Neuron (in vitro differentiated cells): ENCODE measurements around the gene TPPP.
"Not testable (repeated sequence)": the region's sequence is repeated elsewhere in the genome, so short reads cannot be mapped to it uniquely, and the experiment has no call there.

Experiments
- H2AFZ ChIP-seq: one replicate; pipeline ENCODE4 v1.6.1; 2013; ENCODE audit warnings: low read depth, mild to moderate bottlenecking, inconsistent platforms, low read length, moderate library complexity
- H3K27me3 ChIP-seq: one replicate; pipeline ENCODE4 v1.6.1; 2013; ENCODE audit warnings: low read length; ENCODE audit not compliant: insufficient read depth
- H3K36me3 ChIP-seq: one replicate; pipeline ENCODE4 v1.6.1; 2013; ENCODE audit warnings: low read length; ENCODE audit not compliant: insufficient read depth
- H3K4me1 ChIP-seq: one replicate; pipeline ENCODE4 v1.6.1; 2013; ENCODE audit warnings: low read length; ENCODE audit not compliant: insufficient read depth
- H3K4me3 ChIP-seq: 2 replicates; pipeline ENCODE4 v1.5.1; 2013; ENCODE audit warnings: mild to moderate bottlenecking, low read length, moderate library complexity
- H3K9me3 ChIP-seq: one replicate; pipeline ENCODE4 v1.6.1; 2013; ENCODE audit warnings: low read length

Gene TPPP

DNA sequence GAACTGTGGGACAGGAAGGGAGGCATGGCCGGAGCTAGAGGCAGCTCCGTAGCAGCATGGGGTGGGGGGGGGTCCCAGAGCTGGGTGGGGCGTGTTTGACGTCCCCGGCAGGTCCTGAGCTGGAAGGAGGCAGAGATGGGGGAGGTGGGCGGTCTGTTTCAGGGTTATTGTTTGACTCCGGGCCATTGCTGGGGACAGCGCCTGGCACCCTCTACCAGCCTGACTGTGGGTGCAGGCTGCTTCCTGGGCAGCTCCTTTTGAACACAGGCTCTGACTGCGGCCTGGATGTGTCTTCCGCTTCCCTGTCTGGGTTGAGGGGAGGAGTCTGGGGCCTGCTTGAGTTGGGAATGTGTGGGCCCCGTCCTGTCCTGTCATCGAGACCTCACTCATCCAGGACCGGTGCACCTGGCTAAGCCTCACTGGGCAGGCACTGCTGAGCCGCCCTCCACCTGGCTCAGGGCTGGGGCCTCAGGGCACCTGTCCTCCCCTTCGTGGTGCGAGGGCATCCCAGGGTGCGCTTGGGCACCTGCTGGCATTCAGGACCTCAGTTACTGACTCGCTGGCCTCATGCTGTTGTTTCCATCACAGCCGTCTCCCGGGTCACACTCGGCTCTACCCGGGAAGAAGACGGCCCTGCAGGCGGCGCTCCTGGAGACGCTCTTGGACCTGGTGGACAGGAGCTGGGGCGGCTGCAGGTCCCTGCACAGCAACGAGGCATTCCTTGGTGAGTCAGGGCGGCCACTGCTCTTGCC is 54.5 kb downstream of the TPPP start:
- H3K4me1 ChIP-seq = no peaks in the 10 kb centered on the region
- no peak overlapping the region for H2AFZ ChIP-seq
- peaks cover 82% of the 10 kb centered on the region for H3K36me3 ChIP-seq
- peaks cover 2% of the 10 kb centered on the region for H3K9me3 ChIP-seq
- H3K4me3 ChIP-seq = no peak overlapping the region
- H3K27me3 ChIP-seq = no peaks in the 10 kb centered on the region

DNA sequence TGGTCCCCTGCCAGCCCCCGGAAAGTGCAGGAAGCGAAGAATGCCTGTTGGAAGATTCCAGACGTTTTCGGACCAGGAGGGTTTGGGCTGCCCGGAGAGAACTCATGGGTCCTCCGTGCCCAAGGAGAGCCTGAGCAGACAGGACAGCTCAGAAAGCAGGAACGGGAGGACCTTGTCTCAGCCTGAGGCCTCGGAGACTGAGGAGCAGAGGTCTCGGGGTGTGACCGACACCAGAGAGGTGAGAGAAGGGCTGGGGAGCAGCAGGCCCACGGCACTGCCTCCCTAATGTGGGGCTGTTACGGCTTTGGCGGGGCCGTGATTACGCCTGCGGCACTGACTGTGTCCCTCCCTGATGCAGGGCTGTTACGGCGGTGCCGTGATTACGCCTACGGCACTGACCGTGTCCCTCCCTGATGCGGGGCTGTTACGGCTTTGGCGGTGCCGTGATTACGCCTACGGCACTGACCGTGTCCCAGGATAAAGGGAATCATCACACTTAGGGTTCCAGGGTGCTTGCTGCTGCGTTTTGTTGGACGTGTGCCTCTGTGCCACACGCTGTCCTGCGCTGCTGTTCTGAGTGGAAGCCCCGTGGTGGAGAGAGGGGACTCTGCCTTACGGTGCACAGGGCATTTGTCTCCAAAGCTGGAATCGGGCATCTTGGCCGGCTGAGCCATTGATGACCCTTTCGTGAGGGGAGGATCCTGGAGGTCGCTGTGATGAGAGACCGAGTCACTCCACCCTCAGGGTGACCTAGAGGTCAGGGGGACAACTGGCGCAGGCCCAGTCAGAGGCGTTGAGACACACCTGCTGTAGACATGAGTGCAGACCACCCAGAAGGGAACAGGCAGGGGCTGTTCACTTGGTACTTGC is 55.3 kb downstream of the TPPP start:
- Histone ChIP-seq H3K4me3 (no peak overlapping the region), H3K36me3 (peaks cover 74% of the 10 kb centered on the region), H3K4me1 (no peaks in the 10 kb centered on the region), H2AFZ (no peak overlapping the region), H3K9me3 (peaks cover 2% of the 10 kb centered on the region), H3K27me3 (no peaks in the 10 kb centered on the region)

DNA sequence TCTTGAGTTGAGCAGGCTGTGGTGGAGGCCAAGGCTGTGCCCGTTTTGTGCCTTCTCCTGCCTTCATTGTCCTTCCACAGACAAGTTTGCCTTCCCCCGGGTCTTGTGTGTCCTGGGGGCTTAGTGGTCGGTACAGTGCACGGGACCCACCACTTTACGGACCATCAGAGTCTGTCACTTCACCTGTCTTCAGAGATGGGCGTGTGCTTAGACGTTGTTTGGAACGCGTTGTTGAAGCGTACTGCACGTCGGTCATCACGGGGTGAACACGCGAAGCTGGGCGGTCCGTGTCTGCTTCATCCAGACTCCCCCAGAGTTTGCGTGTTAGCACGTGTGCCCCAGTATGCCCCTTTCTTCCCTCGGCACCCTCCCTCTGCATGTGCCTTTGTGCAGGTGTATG is 56.2 kb downstream of the TPPP start:
- Histone ChIP-seq H3K4me1 (no peaks in the 10 kb centered on the region), H3K9me3 (peaks cover 2% of the 10 kb centered on the region), H2AFZ (no peak overlapping the region), H3K36me3 (peaks cover 68% of the 10 kb centered on the region), H3K4me3 (no peak overlapping the region), H3K27me3 (no peaks in the 10 kb centered on the region)

DNA sequence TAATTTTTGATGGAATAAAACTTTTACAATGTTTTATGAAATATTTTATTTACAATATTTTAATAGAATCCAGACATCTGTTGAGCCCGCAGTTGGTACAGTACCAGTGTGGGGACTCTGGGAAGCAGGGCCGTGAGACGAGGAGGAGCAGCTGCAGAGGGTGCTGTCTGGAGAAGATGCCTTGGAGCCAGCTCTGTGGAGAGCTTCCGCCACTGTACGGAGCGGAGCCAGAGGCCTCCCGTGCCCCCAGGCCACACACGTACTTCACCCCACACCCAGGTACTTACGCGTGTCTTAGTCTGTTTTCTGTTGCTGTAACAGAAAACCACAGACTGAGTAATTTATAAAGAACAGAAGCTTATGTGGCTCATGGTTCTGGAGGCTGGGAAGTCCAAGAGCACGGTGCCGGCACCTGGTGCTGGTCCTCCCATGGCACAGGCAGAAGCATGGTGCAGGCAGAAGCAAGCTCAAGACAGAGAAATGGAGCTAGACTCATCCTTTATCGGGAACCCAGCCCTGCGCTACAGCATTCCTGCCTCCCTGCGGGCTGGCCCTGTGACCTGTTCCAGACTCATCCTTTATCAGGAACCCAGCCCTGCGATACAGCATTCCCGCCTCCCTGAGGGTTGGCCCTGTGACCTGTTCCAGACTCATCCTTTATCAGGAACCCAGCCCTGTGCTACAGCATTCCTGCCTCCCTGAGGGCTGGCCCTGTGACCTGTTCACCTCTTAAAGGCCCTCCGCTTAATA is 57.7 kb downstream of the TPPP start:
- Histone ChIP-seq H3K9me3 (peaks cover 2% of the 10 kb centered on the region), H3K27me3 (no peaks in the 10 kb centered on the region), H3K4me1 (no peaks in the 10 kb centered on the region), H3K4me3 (no peak overlapping the region), H3K36me3 (peaks cover 57% of the 10 kb centered on the region), H2AFZ (no peak overlapping the region)

DNA sequence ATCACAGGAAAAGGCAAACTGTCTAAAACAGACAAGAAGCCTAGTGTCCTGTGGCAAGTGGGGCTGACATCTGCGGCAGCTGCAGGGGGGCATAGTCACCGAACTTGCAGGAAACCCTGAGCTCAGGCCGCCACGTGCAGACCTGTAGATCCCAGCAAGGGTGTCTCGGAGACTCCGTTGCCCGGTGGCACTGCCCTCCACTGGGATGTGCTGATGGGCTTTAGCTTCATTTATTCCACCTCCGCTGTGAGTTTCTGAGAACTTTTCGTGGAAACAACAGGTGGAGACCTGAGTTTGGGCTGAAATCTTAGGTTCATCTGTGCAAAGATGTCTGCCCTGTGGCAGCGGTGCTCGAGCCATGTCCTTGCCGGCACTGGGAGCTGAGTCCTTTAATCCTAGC is 59.0 kb downstream of the TPPP start:
- Histone ChIP-seq H3K27me3 (no peaks in the 10 kb centered on the region), H3K9me3 (peaks cover 2% of the 10 kb centered on the region), H3K4me1 (no peaks in the 10 kb centered on the region), H2AFZ (no peak overlapping the region), H3K36me3 (peaks cover 45% of the 10 kb centered on the region), H3K4me3 (no peak overlapping the region)

DNA sequence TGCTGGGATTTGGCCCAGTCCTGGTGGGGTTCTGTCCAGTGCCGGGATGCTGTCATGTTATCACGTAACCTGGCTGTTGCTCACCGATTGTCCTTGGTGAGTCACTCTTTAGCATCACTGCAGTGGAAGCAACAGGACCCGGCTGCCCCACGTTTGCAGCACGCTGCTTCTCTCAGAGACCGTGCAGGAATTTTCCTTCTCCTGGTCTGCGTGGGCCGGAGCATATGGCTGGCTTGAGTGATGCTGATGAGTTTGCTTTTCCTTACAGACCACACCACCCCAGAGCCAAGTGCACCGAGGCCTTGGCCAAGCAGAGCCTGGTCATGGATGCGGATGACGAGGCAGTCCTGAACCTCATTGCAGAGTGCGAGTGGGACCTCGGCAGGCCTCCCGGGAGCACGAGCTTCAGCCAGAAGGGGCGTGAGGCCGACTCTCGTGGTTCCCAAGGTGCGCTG is 59.6 kb downstream of the TPPP start:
- Histone ChIP-seq H3K9me3 (peaks cover 2% of the 10 kb centered on the region), H3K4me3 (no peak overlapping the region), H3K36me3 (peaks cover 42% of the 10 kb centered on the region), H2AFZ (no peak overlapping the region), H3K4me1 (no peaks in the 10 kb centered on the region), H3K27me3 (no peaks in the 10 kb centered on the region)

DNA sequence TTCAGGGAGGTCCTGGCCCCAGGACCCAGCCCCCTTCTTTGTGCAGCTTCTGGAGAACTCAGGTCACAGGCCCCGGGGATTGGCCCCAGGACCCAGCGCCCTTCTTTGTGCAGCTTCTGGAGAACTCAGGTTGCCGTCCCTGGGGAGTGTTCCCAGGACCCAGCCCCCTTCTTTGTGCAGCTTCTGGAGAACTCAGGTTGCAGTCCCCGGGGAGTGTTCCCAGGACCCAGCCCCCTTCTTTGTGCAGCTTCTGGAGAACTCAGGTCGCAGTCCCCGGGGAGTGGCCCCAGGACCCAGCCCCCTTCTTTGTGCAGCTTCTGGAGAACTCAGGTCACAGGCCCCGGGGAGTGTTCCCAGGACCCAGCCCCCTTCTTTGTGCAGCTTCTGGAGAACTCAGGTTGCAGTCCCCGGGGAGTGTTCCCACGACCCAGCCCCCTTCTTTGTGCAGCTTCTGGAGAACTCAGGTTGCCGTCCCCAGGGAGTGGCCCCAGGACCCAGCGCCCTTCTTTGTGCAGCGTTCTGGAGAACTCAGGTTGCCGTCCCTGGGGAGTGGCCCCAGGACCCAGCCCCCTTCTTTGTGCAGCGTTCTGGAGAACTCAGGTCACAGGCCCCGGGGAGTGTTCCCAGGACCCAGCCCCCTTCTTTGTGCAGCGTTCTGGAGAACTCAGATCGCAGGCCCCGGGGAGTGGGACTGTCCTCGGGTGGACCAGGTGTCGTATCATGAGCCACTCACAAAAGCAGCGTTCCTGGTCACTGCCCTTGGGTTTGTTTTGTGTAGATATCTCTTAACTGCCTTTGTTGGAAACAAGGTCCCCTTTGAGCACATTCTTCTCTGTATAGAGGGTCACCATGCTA is 64.6 kb downstream of the TPPP start:
- not testable (repeated sequence) for H3K9me3 ChIP-seq, H3K27me3 ChIP-seq, H3K4me3 ChIP-seq, H2AFZ ChIP-seq, H3K4me1 ChIP-seq
- peaks cover 46% of the 10 kb centered on the region for H3K36me3 ChIP-seq

DNA sequence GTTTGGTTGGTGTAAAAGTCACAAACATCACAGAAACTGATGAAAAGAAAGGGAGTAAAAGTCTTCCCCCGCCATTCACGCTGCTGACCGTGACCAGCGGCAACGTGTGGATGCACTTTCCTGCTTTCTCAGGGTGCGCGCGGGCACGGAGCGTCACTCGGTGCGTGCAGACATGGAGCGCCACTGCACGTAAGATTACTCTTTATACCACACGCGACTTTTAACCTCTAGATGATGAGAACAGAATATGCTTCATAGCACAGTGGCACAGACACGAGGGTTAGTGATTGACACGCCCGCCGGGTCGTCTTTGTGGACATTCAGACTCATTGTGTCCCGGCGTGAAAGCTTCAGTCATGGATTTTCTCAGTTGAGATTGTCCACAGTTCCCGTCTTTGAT is 65.3 kb downstream of the TPPP start:
- Histone ChIP-seq H3K36me3 (peaks cover 51% of the 10 kb centered on the region), H2AFZ (no peak overlapping the region), H3K27me3 (no peaks in the 10 kb centered on the region), H3K9me3 (no peaks in the 10 kb centered on the region), H3K4me1 (no peaks in the 10 kb centered on the region), H3K4me3 (no peak overlapping the region)

DNA sequence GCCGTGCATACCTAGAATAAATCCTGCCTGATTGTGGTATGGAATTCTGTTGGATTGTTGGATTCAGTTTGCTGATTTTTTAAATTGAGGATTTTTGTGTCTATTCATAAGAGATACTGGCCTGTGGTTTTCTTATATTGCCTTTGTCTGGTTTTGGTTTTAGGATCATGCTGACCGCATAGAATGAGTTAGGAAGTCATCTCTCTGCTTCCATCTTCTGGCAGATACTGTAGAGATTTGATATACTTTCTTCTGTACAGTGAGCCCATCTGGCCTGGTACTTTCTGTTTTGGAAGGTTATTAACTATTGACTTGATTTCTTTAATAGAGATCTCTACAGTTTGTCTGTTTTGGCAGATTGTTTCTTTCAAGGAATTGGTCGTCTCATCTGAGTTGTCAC is 66.3 kb downstream of the TPPP start:
- Histone ChIP-seq H2AFZ (no peak overlapping the region), H3K4me3 (no peak overlapping the region), H3K9me3 (no peaks in the 10 kb centered on the region), H3K27me3 (no peaks in the 10 kb centered on the region), H3K4me1 (no peaks in the 10 kb centered on the region), H3K36me3 (peaks cover 60% of the 10 kb centered on the region)

DNA sequence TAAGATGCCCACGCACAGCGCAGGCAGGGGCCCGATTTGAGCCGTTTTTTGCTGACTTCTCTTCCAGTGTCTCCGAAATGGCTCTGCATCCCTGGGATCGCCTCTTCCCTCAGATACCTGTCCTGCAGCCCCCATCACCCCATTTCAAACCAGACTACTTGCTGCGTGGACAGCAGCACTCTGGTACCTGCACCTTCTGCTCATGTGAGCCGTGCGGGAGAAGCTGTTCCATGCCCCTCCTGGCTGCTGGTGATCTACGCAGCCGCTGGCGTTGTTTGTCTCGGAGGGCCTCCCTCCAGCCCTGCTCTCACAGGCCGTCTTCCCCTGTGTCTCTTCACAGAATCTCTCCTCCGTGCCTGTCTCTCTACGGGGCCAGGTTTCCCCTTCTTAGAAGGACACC is 67.6 kb downstream of the TPPP start:
- Histone ChIP-seq H3K9me3 (no peaks in the 10 kb centered on the region), H3K27me3 (no peaks in the 10 kb centered on the region)

DNA sequence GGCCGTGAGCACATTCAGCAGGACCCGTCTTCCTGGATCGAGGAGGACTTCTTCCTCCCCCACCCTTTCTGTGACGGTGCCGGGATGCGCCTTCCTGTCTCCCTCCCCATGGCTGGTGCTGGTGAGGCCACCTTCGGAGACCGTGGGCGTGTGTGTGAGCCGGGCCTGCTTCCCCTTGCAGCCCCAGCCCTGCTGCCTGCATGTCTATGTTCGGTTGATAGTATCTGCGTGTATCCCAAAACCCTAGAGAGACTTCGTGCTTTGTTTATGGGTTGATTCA is 68.3 kb downstream of the TPPP start:
- H3K4me3 ChIP-seq = no peak overlapping the region
- H3K36me3 ChIP-seq = peaks cover 78% of the 10 kb centered on the region
- no peaks in the 10 kb centered on the region for H3K27me3 ChIP-seq
- H2AFZ ChIP-seq = no peak overlapping the region
- H3K9me3 ChIP-seq = no peaks in the 10 kb centered on the region
- H3K4me1 ChIP-seq = no peaks in the 10 kb centered on the region

More for the DNA sequence above, 67.6 kb downstream of the TPPP start:
- Histone ChIP-seq H3K4me1 (no peaks in the 10 kb centered on the region), H3K4me3 (no peak overlapping the region), H2AFZ (no peak overlapping the region), H3K36me3 (peaks cover 72% of the 10 kb centered on the region)

DNA sequence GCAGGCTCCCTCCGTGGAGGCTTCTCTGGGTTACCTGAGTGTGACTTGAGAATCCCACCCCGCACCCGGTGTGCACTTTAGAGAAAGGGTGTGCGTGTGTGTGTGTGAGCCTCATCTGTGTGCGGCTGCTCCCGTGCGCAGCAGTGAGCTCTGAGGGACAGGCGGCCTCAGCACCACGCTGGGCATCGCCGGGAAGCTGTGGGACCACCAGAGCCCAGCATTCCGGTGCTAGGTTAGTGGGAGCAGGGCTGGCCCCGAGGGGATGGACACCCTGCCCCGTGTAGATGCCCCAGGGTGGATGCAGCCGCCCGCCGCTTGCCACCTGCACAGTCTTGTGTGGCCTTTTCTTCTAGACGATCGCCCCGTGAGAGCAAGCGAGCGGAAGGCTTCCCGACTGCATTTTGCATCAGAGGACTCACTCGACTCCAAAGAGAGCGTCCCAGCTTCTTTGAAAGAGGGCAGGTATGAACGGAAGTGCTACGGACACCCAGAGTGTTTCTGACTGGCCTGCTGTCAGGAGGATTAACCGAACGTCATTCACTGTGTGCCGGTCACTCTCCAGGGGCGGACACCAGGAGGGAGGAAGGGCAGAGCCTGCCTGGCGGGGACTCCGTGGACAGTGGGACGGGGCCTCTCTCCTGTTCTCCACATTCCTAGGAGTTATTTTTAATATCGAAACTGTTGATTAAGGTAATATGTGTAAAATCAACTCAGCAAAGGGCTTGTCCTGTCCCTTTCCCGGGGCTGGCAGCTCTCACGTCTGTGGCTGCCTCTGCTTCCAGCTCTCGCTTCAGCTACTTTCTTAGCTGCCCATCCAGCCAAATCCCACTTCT is 68.8 kb downstream of the TPPP start:
- Histone ChIP-seq H3K27me3 (no peaks in the 10 kb centered on the region), H2AFZ (no peak overlapping the region), H3K36me3 (peaks cover 84% of the 10 kb centered on the region), H3K9me3 (no peaks in the 10 kb centered on the region), H3K4me3 (no peak overlapping the region), H3K4me1 (no peaks in the 10 kb centered on the region)
